Activated T-cell treated with anti-CD3 and anti-CD28 coated beads for 48 hours (primary cell): ENCODE results near the gene CTCF.

ENCODE experiments used
- DNase-seq: peaks from one replicate; pipeline ENCODE4 v3.0.0-alpha.2; 2020; ENCODE audit warnings: low read depth

Gene CTCF

DNA sequence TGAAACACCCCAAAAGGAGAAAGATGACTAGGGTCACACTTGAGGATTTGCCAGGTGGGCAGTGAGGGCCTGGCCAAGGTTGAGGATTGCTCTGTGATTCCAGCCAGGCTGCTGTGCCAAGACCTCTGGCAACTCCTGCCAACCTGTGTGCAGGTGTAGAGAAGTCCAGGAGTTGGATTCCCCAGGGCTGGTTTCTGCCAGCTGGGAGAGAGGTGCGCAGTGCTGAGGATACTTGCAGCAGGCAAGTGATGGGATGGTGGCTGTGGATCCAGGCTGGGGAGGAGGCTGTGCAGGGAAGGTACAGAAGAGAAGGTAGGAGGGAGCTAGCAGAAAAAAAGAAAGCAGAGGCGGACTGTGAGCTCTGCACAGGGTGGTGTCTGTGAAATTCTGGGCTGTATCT, 27.1 kb upstream of the CTCF start:
- no peak for DNase-seq

DNA sequence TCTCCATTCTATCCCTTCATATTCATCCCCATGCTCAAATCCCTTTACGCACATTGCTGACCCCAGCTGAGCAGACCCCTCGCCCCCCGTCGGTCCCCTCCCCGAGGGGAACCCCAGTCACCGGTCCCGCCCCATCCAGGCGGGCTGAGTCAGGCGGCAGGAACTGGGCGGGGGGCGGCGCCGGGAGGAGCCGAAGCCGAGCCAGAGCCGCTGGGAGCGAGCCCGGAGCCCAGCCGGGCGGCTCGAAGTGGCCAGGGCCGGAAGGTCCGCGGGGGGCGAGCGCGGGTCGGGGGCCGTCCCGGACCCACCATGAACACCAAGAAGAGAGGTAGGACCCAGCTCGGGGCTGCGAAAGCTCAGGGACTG, 25.1 kb upstream of the CTCF start:
- peak; percentile 28 for DNase-seq

DNA sequence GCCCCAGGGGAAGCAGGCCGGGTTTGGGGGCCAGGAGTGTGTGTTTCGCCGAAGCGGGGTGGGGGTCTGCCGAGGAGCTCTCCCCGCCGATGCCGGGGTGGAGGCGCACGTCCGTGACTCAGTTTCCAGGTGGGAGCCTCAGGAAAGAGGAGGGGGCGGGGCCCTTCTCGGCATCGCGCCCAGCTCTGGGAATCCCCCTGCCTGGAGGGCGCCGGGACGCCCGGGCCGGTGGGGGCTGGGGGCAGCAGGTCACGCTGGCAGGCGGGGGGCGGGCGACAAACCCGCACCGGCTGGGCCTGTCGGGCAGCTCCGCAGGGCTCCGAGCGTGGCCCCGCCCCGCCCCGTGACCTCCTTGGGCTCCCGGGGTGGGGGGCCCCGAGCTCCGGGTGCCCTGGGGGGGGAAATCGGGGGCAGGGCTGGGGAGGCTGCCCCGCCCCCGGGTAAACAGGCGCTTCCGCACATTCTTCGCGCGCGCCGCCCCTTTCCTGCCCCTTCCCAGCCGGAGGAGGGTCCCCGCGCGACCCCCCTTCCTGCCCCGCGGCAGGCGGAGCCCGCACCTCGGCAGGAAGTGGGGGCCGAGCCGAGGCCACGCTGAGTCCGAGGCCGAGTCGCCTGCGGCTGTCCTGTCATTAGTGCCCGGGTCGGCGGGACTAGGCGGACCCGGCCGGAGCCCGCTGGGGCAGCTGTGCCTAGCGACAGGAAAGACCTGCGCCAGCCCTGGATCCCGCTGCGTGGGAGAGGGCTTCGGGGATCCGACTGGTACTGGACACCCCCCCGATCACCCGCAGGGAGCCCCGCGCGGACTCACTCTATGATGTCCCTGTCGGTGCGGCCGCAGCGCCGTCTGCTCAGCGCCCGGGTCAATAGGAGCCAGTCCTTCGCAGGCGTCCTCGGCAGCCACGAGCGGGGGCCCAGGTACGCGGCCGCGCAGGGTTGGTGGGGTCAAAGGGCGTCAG, 24.4 kb upstream of the CTCF start:
- peak; percentile 31 for DNase-seq

- DNase-seq: no peak
These were observed 23.6 kb upstream of the CTCF start for GRCh38 chr16:67538666-67539101.

GRCh38 chr16:67539271-67539670, 23.1 kb upstream of the CTCF start:
- no peak for DNase-seq

DNA sequence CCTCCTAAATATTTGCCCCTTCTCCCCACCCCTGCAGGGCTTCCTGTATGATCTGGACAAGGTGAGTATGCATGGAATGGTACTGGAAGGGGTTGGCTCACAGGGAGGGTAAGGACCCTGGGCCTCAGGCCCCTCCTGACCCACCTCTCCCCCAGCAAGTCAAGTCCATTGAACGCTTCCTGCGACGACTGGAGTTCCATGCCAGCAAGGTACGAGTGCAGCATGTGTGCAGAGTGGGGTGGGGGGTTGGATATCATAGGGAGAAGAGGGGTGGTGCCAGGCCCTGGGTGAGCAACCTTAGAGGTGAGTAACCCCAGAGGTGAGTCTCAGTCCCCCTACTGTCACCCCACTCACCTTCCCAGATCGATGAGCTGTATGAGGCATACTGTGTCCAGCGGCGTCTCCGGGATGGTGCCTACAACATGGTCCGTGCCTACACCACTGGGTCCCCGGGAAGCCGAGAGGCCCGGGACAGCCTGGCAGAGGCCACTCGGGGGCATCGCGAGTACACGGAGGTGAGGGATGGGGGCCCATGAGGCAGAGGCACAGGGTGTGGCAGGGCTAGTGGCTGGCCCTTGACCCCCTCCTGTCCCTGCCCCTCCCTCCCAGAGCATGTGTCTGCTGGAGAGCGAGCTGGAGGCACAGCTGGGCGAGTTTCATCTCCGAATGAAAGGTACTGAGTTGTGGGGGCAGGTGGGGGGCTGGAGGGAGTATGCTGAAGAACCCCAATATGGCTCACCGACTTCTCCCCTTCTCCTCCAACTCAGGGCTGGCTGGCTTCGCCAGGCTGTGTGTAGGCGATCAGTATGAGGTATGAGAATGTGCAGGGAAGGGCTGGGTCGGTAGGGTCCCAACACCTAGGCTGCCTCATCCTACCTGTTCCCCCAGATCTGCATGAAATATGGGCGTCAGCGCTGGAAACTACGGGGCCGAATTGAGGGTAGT, 22.4 kb upstream of the CTCF start:
- no peak for DNase-seq

GRCh38 chr16:67540756-67541155, 21.6 kb upstream of the CTCF start:
- no peak for DNase-seq

GRCh38 chr16:67541391-67542263, 20.7 kb upstream of the CTCF start:
- DNase-seq: no peak

GRCh38 chr16:67542464-67542863, 19.9 kb upstream of the CTCF start:
- peak; percentile 57 for DNase-seq

- DNase-seq: no peak
These were observed 19.3 kb upstream of the CTCF start for GRCh38 chr16:67543036-67543435.

DNA sequence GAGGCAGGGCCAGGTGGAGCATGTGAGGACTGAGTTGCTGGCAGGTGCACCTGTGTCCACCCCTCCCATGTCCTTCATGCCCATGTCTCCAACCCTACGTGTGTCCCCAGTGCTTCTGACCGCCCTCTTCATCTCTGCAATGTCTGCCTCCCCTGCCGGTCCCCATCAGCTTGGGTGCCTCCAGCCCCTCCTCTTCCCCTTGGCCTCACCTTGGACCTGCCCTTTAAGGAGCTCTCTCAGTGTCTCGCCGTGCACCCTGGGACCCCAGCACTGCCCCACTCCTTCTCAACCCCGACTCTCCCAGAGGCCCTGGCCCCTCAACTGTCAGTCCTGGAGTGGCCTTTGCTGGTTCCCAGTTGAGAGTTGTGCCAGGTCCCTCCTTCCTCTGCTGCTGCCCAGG, 18.7 kb upstream of the CTCF start:
- DNase-seq: no peak

- no peak for DNase-seq
These were observed 17.9 kb upstream of the CTCF start for GRCh38 chr16:67544329-67544841.

GRCh38 chr16:67544844-67545664, 17.3 kb upstream of the CTCF start:
- DNase-seq: no peak

DNA sequence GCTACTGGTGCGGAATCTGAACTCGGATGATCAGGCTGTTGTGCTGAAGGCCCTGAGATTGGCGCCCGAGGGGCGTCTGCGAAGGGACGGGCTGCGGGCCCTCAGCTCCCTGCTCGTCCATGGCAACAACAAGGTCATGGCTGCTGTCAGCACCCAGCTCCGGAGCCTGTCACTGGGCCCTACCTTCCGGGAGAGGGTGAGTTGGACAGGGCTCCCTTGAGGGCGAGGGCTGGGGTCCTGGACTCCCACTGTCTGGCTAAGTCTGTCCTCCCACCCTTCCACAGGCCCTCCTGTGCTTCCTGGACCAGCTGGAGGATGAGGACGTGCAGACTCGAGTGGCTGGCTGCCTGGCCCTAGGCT, 16.7 kb upstream of the CTCF start:
- no peak for DNase-seq

DNA sequence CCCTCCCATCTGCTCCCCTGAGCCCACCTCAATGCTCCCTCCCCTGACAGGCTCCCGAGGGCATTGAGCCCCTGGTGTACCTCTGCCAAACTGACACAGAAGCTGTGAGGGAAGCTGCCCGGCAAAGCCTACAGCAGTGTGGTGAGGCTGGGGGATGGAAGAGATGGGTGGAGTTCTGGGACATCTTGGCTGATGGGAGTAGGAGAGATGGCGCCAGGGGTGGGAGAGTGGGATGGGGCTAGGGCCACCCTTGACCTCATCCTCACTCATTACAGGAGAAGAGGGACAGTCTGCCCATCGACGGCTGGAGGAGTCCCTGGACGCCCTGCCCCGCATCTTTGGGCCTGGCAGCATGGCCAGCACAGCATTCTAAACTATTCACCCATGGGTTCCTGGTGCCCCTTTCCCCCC, 16.2 kb upstream of the CTCF start:
- DNase-seq: no peak

GRCh38 chr16:67546761-67547422, 15.4 kb upstream of the CTCF start:
- peak; percentile 61 for DNase-seq

DNA sequence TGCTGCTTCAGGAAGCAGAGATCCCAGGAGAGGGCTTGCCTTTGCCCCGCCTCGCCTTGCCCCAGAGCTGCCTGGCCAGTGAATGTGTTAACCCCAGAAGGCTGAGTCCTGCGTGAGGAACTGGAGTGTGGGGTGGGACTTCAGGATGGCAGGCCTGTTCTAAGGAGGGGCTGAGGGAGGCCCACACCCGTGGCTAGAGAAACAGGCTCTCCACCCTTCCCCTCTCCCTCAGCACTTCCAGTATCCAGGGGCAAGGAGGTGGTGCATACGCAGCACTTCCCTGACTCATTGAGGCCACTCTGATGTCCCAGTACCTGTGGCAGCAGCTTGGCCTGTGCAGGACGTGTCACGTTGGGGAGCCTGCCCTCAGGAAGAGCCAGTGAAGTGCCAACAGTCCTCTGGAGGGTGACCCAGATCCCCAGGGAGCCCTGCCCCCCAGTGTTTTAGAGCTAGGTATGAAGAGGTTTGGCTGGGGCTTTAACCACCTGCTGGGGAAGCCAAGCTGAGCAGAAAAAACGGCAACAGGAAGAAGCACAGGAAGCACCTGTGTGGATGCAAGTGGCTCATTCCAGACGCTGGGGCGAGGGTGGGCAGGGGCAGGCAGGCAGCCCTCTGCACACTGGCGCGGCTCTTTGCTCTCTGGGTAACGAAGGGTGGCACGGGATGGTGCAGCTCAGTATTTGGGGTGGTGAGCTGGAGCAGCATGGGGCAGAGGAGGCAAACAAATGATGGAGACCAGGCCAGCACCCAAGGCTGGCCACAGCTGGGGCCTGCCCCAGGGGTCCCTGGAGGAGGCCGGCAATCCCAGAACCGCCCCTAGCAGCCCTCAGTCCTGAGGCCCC, 14.7 kb upstream of the CTCF start:
- DNase-seq: no peak

- DNase-seq: no peak
These were observed 13.8 kb upstream of the CTCF start for GRCh38 chr16:67548265-67549126.
